Measurements from ENCODE around the gene SSTR3.

- TF ChIP-seq, protein P1, sequence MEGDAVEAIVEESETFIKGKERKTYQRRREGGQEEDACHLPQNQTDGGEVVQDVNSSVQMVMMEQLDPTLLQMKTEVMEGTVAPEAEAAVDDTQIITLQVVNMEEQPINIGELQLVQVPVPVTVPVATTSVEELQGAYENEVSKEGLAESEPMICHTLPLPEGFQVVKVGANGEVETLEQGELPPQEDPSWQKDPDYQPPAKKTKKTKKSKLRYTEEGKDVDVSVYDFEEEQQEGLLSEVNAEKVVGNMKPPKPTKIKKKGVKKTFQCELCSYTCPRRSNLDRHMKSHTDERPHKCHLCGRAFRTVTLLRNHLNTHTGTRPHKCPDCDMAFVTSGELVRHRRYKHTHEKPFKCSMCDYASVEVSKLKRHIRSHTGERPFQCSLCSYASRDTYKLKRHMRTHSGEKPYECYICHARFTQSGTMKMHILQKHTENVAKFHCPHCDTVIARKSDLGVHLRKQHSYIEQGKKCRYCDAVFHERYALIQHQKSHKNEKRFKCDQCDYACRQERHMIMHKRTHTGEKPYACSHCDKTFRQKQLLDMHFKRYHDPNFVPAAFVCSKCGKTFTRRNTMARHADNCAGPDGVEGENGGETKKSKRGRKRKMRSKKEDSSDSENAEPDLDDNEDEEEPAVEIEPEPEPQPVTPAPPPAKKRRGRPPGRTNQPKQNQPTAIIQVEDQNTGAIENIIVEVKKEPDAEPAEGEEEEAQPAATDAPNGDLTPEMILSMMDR (conservative IDR thresholded peaks at IDR 0.05; ENCODE audit: low read depth, low read length): no peak
- no peak for TF ChIP-seq USF2 (IDR thresholded peaks at IDR 0.05; ENCODE audit: low read depth, low read length)
- no peak for TF ChIP-seq POLR2A (IDR thresholded peaks at IDR 0.05; ENCODE audit: low read depth, low read length)
- no peak for TF ChIP-seq CEBPB (IDR thresholded peaks at IDR 0.05; ENCODE audit: low read depth, low read length)
- TF ChIP-seq RAD21 (IDR thresholded peaks at IDR 0.05; ENCODE audit: low read length): no peak
- TF ChIP-seq MXI1 (IDR thresholded peaks at IDR 0.05; ENCODE audit: borderline replicate concordance, low read depth, low read length): no peak
- no peak for TF ChIP-seq FOS (IDR thresholded peaks at IDR 0.05; ENCODE audit: low read depth, low read length)
- TF ChIP-seq BHLHE40 (IDR thresholded peaks at IDR 0.05; ENCODE audit: low read depth, low read length): no peak
- TF ChIP-seq, protein P2, sequence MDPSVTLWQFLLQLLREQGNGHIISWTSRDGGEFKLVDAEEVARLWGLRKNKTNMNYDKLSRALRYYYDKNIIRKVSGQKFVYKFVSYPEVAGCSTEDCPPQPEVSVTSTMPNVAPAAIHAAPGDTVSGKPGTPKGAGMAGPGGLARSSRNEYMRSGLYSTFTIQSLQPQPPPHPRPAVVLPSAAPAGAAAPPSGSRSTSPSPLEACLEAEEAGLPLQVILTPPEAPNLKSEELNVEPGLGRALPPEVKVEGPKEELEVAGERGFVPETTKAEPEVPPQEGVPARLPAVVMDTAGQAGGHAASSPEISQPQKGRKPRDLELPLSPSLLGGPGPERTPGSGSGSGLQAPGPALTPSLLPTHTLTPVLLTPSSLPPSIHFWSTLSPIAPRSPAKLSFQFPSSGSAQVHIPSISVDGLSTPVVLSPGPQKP (IDR thresholded peaks at IDR 0.05; ENCODE audit: borderline replicate concordance, low read depth, low read length): no peak
- no peak for TF ChIP-seq RCOR1 (IDR thresholded peaks at IDR 0.05; ENCODE audit: insufficient replicate concordance, low read length)
Measured at GRCh38 chr22:37232140-37232998, 20.1 kb upstream of the SSTR3 start.
